ENCODE results near the gene EFNA1. TPM values are rescaled to one million over a fixed set of nuclear protein-coding genes. Genes with fewer than 3 reads are reported as not detected.

EFNA1 gene
- total and polyA plus RNA-seq, 2 of the 13 experiments (the other 11 are each of a cell fraction or from before 2014, with no cell fraction given) = 81.8 to 874 TPM

DNA sequence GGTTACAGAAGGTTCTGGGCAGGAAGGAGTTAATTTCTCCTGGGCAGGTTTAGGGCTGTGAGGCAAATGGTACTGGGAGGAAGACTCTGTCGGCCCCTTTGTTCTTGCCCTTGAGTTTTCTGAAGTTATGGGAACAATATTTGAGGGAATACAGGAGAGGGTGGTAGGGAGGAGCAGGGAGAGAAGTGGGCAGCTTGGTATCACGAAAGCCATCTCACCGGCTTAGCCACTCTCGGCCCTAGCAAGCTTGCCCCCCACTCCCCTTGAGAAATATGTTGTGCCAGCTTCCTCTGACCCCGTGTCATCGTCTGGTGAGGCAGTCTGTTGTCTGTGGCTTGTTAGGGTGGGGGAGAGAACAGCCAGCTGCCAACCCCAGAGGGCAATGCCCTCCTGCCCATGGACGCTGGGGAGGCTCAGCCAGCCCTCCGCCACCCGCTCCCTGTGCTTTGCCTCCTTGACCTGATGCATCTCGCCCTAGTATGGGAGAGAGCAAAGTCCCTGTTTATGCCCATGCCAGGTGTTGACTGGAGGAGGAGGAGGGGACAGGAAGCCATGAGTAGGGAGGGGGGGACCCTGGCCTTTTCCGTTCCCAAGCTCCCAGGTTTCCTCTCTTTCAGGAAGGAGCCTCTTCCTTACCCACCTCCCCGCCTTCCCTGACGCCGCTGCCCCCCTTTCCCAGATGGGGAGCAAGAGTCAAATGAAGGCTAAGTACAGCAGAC, 1.2 kb downstream of the EFNA1 start (continued):
- TF ChIP-seq DZIP1 (CRISPR knock-in tag; IDR thresholded peaks at IDR 0.05) = no peak
- TF ChIP-seq E2F1 (CRISPR knock-in tag; IDR thresholded peaks at IDR 0.05) = no peak
- peak; percentile 97 for TF ChIP-seq ZNF746 (CRISPR knock-in tag; IDR thresholded peaks at IDR 0.05)
- TF ChIP-seq TRIM24 (CRISPR knock-in tag; IDR thresholded peaks at IDR 0.05) = no peak
- peak; percentile 85; the same call in 1 of the 2 replicates for TF ChIP-seq TAF1 (CRISPR knock-in tag; IDR thresholded peaks at IDR 0.05)
- peak; percentile 82 for TF ChIP-seq GATAD2A (CRISPR knock-in tag; IDR thresholded peaks at IDR 0.05)
- no peak for TF ChIP-seq ZNF335 (CRISPR knock-in tag; IDR thresholded peaks at IDR 0.05)
- TF ChIP-seq ZBTB1 (CRISPR knock-in tag; IDR thresholded peaks at IDR 0.05; ENCODE audit: borderline replicate concordance) = peak; percentile 20; the same call in 1 of the 2 replicates
- TF ChIP-seq HOXA9 (CRISPR knock-in tag; IDR thresholded peaks at IDR 0.05; ENCODE audit: borderline replicate concordance) = peak; percentile 40; the same call in 1 of the 2 replicates
- TF ChIP-seq ZNF282 (IDR thresholded peaks at IDR 0.05; ENCODE audit: partially characterized antibody) = no peak
- no peak for TF ChIP-seq ZNF737 (CRISPR knock-in tag; IDR thresholded peaks at IDR 0.05; ENCODE audit: borderline replicate concordance)
- no peak for TF ChIP-seq MAFK (conservative IDR thresholded peaks at IDR 0.05 in 1 of 2, IDR thresholded peaks at IDR 0.05 in 1 of 2; ENCODE audit: low read length in 2 of 2)
- TF ChIP-seq ZNF549 (CRISPR knock-in tag; IDR thresholded peaks at IDR 0.05) = no peak
- TF ChIP-seq TMF1 (CRISPR knock-in tag; IDR thresholded peaks at IDR 0.05; ENCODE audit: low read depth) = peak; percentile 39; the same call in 1 of the 2 replicates
- TF ChIP-seq, protein P1, sequence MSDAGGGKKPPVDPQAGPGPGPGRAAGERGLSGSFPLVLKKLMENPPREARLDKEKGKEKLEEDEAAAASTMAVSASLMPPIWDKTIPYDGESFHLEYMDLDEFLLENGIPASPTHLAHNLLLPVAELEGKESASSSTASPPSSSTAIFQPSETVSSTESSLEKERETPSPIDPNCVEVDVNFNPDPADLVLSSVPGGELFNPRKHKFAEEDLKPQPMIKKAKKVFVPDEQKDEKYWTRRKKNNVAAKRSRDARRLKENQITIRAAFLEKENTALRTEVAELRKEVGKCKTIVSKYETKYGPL (CRISPR knock-in tag; IDR thresholded peaks at IDR 0.05) = no peak
- no peak for TF ChIP-seq CREBL2 (CRISPR knock-in tag; IDR thresholded peaks at IDR 0.05; ENCODE audit: borderline replicate concordance)
- TF ChIP-seq ZBED4 (CRISPR knock-in tag; IDR thresholded peaks at IDR 0.05; ENCODE audit: borderline replicate concordance) = no peak
- 0 out of 2 replicates have a peak, but pooled peaks have one; percentile 3 for TF ChIP-seq RFX3 (CRISPR knock-in tag; IDR thresholded peaks at IDR 0.05)
- TF ChIP-seq CREM (IDR thresholded peaks at IDR 0.05) = peak; percentile 81
- TF ChIP-seq CREM (CRISPR knock-in tag; IDR thresholded peaks at IDR 0.05) = no peak

Measured in HepG2 (cell line).